ENCODE data around the gene TULP1. TPM values are rescaled to one million over a fixed set of nuclear protein-coding genes. Genes with fewer than 3 reads are reported as not detected.
A peak's percentile ranks its signal among the peaks of the same experiment; 100 is the strongest.
"Not testable (repeated sequence)": the region's sequence is repeated elsewhere in the genome, so short reads cannot be mapped to it uniquely, and the experiment has no call there.

TULP1 gene
- total and polyA plus RNA-seq, 5 experiments from 2014 or later: not detected

GRCh38 chr6:35541836-35542235, 29.1 kb upstream of the TULP1 start:
- POLR2A ChIA-PET: interaction anchor here (1.4 kb wide), 1 partner anchor 10 kb away, joined by 3 read pairs; no protein-coding TSS in a partner anchor
- Mint-ChIP-seq H3K36me3 (peaks cover 0 to 7% (median 6%) of the 10 kb centered on the region in 3 donors), H3K4me3 (no peak overlapping the region), H3K4me1 (peaks cover 0 to 4% (median 3%) of the 10 kb centered on the region in 4 donors), H3K9me3 (peaks cover 0 to 13% (median 0%) of the 10 kb centered on the region in 9 donors), H3K27ac (no peak overlapping the region), H3K27me3 (no peaks in the 10 kb centered on the region)
- ATAC-seq (no peak), DNase-seq (no peak)

GRCh38 chr6:35539223-35539622, 26.5 kb upstream of the TULP1 start:
- Mint-ChIP-seq H3K4me3 (no peak overlapping the region), H3K27me3 (peaks cover 0 to 4% (median 2%) of the 10 kb centered on the region in 5 donors), H3K36me3 (peaks cover 0 to 7% (median 6%) of the 10 kb centered on the region in 3 donors), H3K27ac (no peak overlapping the region), H3K9me3 (peaks cover 0 to 13% (median 0%) of the 10 kb centered on the region in 9 donors), H3K4me1 (peaks cover 6 to 11% (median 8%) of the 10 kb centered on the region in 4 donors)
- POLR2A ChIA-PET: interaction anchor here (0.7 kb wide), 1 partner anchor 34 kb away, joined by 4 read pairs; no protein-coding TSS in a partner anchor
- DNase-seq (no peak), ATAC-seq (no peak)

GRCh38 chr6:35535847-35536246, 23.2 kb upstream of the TULP1 start:
- H3K36me3 Mint-ChIP-seq, H3K9me3 Mint-ChIP-seq, DNase-seq, POLR2A ChIA-PET, H3K4me3 Mint-ChIP-seq, ATAC-seq, H3K27me3 Mint-ChIP-seq, H3K27ac Mint-ChIP-seq: not testable (repeated sequence)
- peaks cover 4 to 13% (median 7%) of the 10 kb centered on the region in 4 donors for H3K4me1 Mint-ChIP-seq

GRCh38 chr6:35534407-35535170, 21.9 kb upstream of the TULP1 start:
- Mint-ChIP-seq H3K4me1 (peaks cover 4 to 13% (median 7%) of the 10 kb centered on the region in 4 donors), H3K27ac (no peak overlapping the region), H3K4me3 (peak overlapping the region in 1 of 10 donors; percentile 24), H3K36me3 (no peaks in the 10 kb centered on the region), H3K27me3 (peaks cover 0 to 7% (median 4%) of the 10 kb centered on the region in 5 donors), H3K9me3 (no peaks in the 10 kb centered on the region)
- ATAC-seq (no peak), DNase-seq (no peak)
- POLR2A ChIA-PET: interaction anchor here (1.3 kb wide), 1 partner anchor 29 kb away, joined by 4 read pairs; no protein-coding TSS in a partner anchor

- no peak for ATAC-seq
- POLR2A ChIA-PET: interaction anchor here (1.3 kb wide), 1 partner anchor 28 kb away, joined by 4 read pairs; no protein-coding TSS in a partner anchor
- no peak overlapping the region for H3K4me3 Mint-ChIP-seq
These were observed 21.3 kb upstream of the TULP1 start for GRCh38 chr6:35533981-35534380.

GRCh38 chr6:35532126-35532525, 19.4 kb upstream of the TULP1 start:
- no peaks in the 10 kb centered on the region for H3K36me3 Mint-ChIP-seq
- H3K4me1 Mint-ChIP-seq: peaks cover 4 to 13% (median 8%) of the 10 kb centered on the region in 4 donors
- no peak for DNase-seq
- H3K9me3 Mint-ChIP-seq: no peaks in the 10 kb centered on the region
- H3K27me3 Mint-ChIP-seq: peaks cover 0 to 7% (median 4%) of the 10 kb centered on the region in 5 donors
- no peak overlapping the region for H3K27ac Mint-ChIP-seq
- POLR2A ChIA-PET: interaction anchor here (1.1 kb wide), 1 partner anchor 8 kb away, joined by 3 read pairs; no protein-coding TSS in a partner anchor
- no peak overlapping the region for H3K4me3 Mint-ChIP-seq
- ATAC-seq: no peak

More at GRCh38 chr6:35533981-35534380, 21.3 kb upstream of the TULP1 start:
- no peak for DNase-seq
- H3K4me1 Mint-ChIP-seq: peaks cover 4 to 13% (median 7%) of the 10 kb centered on the region in 4 donors
- no peaks in the 10 kb centered on the region for H3K9me3 Mint-ChIP-seq
- no peaks in the 10 kb centered on the region for H3K36me3 Mint-ChIP-seq
- no peak overlapping the region for H3K27ac Mint-ChIP-seq
- peaks cover 0 to 7% (median 4%) of the 10 kb centered on the region in 5 donors for H3K27me3 Mint-ChIP-seq

GRCh38 chr6:35524380-35525020, 11.8 kb upstream of the TULP1 start:
- peak overlapping the region in 8 of 10 donors; percentile 2 to 31 (median 17) for H3K27ac Mint-ChIP-seq
- POLR2A ChIA-PET: interaction anchor here (1.1 to 2.2 kb wide), 3 partner anchors 8 to 162 kb away, joined by 3 to 6 read pairs (median 4); no protein-coding TSS in a partner anchor
- H3K4me1 Mint-ChIP-seq: peaks cover 2 to 27% (median 24%) of the 10 kb centered on the region in 4 donors
- peak overlapping the region in 1 of 10 donors; percentile 45 for H3K4me3 Mint-ChIP-seq
- H3K27me3 Mint-ChIP-seq: no peaks in the 10 kb centered on the region
- no peaks in the 10 kb centered on the region for H3K36me3 Mint-ChIP-seq
- H3K9me3 Mint-ChIP-seq: no peaks in the 10 kb centered on the region
- ATAC-seq (no peak), DNase-seq (no peak)

- Mint-ChIP-seq H3K9me3 (no peaks in the 10 kb centered on the region), H3K27me3 (no peaks in the 10 kb centered on the region), H3K4me1 (peaks cover 2 to 26% (median 24%) of the 10 kb centered on the region in 4 donors), H3K36me3 (no peaks in the 10 kb centered on the region), H3K4me3 (peak overlapping the region; percentile 50 to 79 (median 68)), H3K27ac (peak overlapping the region in 9 of 10 donors; percentile 54 to 94 (median 76))
- POLR2A ChIA-PET: interaction anchor here (0.6 to 2.2 kb wide), 13 partner anchors 10 to 506 kb away, joined by 3 to 11 read pairs (median 4); partner anchors contain the start of genes ARMC12, PPARD, RPL10A and TEAD3
- ATAC-seq: peak; percentile 94
- peak; percentile 60 to 85 (median 76) for DNase-seq
These were observed 10.3 kb upstream of the TULP1 start for GRCh38 chr6:35522660-35523658.

- peak overlapping the region in 4 of 10 donors; percentile 8 to 76 (median 52) for H3K27ac Mint-ChIP-seq
These were observed 9.5 kb upstream of the TULP1 start for GRCh38 chr6:35522151-35522550.

GRCh38 chr6:35521235-35521634, 8.5 kb upstream of the TULP1 start:
- H3K9me3 Mint-ChIP-seq: no peaks in the 10 kb centered on the region
- POLR2A ChIA-PET: interaction anchor here (1.1 to 1.5 kb wide), 2 partner anchors 26 to 103 kb away, joined by 4 to 6 read pairs; no protein-coding TSS in a partner anchor
- peaks cover 2 to 26% (median 24%) of the 10 kb centered on the region in 4 donors for H3K4me1 Mint-ChIP-seq
- DNase-seq (no peak), ATAC-seq (no peak)
- no peak overlapping the region for H3K4me3 Mint-ChIP-seq
- no peaks in the 10 kb centered on the region for H3K27me3 Mint-ChIP-seq
- H3K36me3 Mint-ChIP-seq: no peaks in the 10 kb centered on the region
- peak overlapping the region in 2 of 10 donors; percentile 22 to 84 for H3K27ac Mint-ChIP-seq

More at GRCh38 chr6:35522151-35522550, 9.5 kb upstream of the TULP1 start:
- peak overlapping the region in 4 of 10 donors; percentile 26 to 59 (median 44) for H3K4me3 Mint-ChIP-seq
- DNase-seq (no peak), ATAC-seq (no peak)
- POLR2A ChIA-PET: interaction anchor here (0.8 to 1.7 kb wide), 6 partner anchors 25 to 111 kb away, joined by 3 to 11 read pairs (median 4); partner anchors contain the start of genes RPL10A and TEAD3
- H3K27me3 Mint-ChIP-seq: no peaks in the 10 kb centered on the region
- no peaks in the 10 kb centered on the region for H3K9me3 Mint-ChIP-seq
- H3K36me3 Mint-ChIP-seq: no peaks in the 10 kb centered on the region
- peaks cover 2 to 26% (median 24%) of the 10 kb centered on the region in 4 donors for H3K4me1 Mint-ChIP-seq

GRCh38 chr6:35519313-35520015, 6.8 kb upstream of the TULP1 start:
- peak overlapping the region in 2 of 10 donors; percentile 7 to 20 for H3K27ac Mint-ChIP-seq
- H3K4me3 Mint-ChIP-seq: no peak overlapping the region
- POLR2A ChIA-PET: no interaction called here
- H3K4me1 Mint-ChIP-seq: peaks cover under 1 to 23% (median 20%) of the 10 kb centered on the region in 4 donors
- H3K9me3 Mint-ChIP-seq: no peaks in the 10 kb centered on the region
- DNase-seq (no peak), ATAC-seq (no peak)
- no peaks in the 10 kb centered on the region for H3K27me3 Mint-ChIP-seq
- H3K36me3 Mint-ChIP-seq: no peaks in the 10 kb centered on the region
